Type B pancreatic cell (in vitro differentiated cells): ENCODE measurements around the gene ARMH3. TPM values are rescaled to one million over a fixed set of nuclear protein-coding genes. Genes with fewer than 3 reads are reported as not detected.
A peak's percentile ranks its signal among the peaks of the same experiment; 100 is the strongest.
"Not testable (repeated sequence)": the region's sequence is repeated elsewhere in the genome, so short reads cannot be mapped to it uniquely, and the experiment has no call there.

Experiments used
- DNase-seq: peaks from one replicate; pipeline ENCODE4 v3.0.0; 2021; ENCODE audit warnings: mixed read lengths; ENCODE audit not compliant: unreplicated experiment; ENCODE audit errors: extremely low spot score
- H3K27ac Mint-ChIP-seq: 2 replicates; pipeline ENCODE4 v1.8.0; 2021; ENCODE audit warnings: mild to moderate bottlenecking, mixed read lengths
- H3K27me3 Mint-ChIP-seq: 2 replicates; pipeline ENCODE4 v1.8.0; 2021; ENCODE audit warnings: mixed read lengths
- H3K36me3 Mint-ChIP-seq: 2 replicates; pipeline ENCODE4 v1.8.0; 2021; ENCODE audit warnings: mixed read lengths
- H3K4me1 Mint-ChIP-seq: one replicate; pipeline ENCODE4 v1.8.0; 2021; ENCODE audit warnings: mixed read lengths; ENCODE audit not compliant: unreplicated experiment
- H3K4me3 Mint-ChIP-seq: 2 replicates; pipeline ENCODE4 v1.8.0; 2021; ENCODE audit warnings: mild to moderate bottlenecking, mixed read lengths
- H3K9me3 Mint-ChIP-seq: 2 replicates; pipeline ENCODE4 v1.8.0; 2021; ENCODE audit warnings: mixed read lengths
- total RNA-seq: library from RNA; stranded (reverse); gene quantifications from 2 replicates; pipeline ENCODE4 v1.2.1, GENCODE V29; 2021; ENCODE audit warnings: low replicate concordance
- TF ChIP-seq, protein P1 (sequence below): fragments of 200-600 bp; sonication (generic); conservative IDR thresholded peaks from 2 replicates; pipeline ENCODE4 v1.5.0; 2021; ENCODE audit warnings: antibody characterized with exemption, mild to moderate bottlenecking

Gene ARMH3
- total RNA-seq, 1 donor from 2014 or later: 22.2 TPM

GRCh38 chr10:102064503-102064867 lies 8.5 kb upstream of the ARMH3 start:
- DNase-seq: no peak
- Mint-ChIP-seq H3K9me3 (no peaks in the 10 kb centered on the region), H3K27ac (peak overlapping the region; percentile 80), H3K27me3 (peaks cover 17% of the 10 kb centered on the region), H3K4me3 (peak overlapping the region; percentile 84), H3K36me3 (no peaks in the 10 kb centered on the region), H3K4me1 (no peaks in the 10 kb centered on the region)
- TF ChIP-seq, protein P1, sequence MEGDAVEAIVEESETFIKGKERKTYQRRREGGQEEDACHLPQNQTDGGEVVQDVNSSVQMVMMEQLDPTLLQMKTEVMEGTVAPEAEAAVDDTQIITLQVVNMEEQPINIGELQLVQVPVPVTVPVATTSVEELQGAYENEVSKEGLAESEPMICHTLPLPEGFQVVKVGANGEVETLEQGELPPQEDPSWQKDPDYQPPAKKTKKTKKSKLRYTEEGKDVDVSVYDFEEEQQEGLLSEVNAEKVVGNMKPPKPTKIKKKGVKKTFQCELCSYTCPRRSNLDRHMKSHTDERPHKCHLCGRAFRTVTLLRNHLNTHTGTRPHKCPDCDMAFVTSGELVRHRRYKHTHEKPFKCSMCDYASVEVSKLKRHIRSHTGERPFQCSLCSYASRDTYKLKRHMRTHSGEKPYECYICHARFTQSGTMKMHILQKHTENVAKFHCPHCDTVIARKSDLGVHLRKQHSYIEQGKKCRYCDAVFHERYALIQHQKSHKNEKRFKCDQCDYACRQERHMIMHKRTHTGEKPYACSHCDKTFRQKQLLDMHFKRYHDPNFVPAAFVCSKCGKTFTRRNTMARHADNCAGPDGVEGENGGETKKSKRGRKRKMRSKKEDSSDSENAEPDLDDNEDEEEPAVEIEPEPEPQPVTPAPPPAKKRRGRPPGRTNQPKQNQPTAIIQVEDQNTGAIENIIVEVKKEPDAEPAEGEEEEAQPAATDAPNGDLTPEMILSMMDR: no peak

- H3K4me1 Mint-ChIP-seq: peaks cover 5% of the 10 kb centered on the region
- H3K27me3 Mint-ChIP-seq: peaks cover 17% of the 10 kb centered on the region
- TF ChIP-seq, protein P1: no peak
- no peaks in the 10 kb centered on the region for H3K9me3 Mint-ChIP-seq
- H3K36me3 Mint-ChIP-seq: no peaks in the 10 kb centered on the region
- no peak overlapping the region for H3K4me3 Mint-ChIP-seq
- DNase-seq: no peak
- no peak overlapping the region for H3K27ac Mint-ChIP-seq
Observed at GRCh38 chr10:102059987-102060386, 4.0 kb upstream of the ARMH3 start.

DNA sequence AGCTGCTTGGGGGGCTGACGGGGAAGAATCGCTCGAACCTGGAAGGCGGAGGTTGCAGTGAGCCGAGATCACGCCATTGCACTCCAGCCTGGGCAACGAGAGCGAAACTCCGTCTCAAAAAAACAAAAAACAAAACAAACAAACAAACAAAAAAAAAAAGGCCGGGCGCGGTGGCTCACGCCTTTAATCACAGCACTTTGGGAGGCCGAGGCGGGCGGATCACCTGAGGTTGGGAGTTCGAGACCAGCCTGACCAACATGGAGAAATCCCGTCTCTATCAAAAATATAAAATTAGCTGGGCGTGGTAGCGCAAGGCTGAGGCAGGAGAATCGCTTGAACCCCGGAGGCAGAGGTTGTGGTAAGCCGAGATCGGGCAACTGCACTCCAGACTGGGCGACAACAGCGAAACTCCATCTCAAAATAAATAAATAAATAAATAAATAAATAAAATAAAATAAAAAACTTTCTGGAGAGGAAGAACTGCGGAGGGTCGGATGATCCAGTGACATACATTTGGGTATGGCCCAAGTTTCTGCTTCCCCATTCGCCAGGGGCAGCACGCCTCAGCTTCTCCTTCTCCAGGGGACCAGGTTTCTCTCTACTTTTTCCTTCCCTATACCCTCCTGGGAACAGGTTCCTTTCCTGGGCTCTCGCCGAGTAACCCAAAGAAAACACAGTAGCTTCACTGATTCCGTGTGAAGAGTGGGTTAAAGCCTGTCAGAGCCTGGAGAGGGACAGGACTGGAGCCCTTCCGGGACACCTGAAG lies 909 bp downstream of the ARMH3 start:
- H3K9me3 Mint-ChIP-seq, H3K36me3 Mint-ChIP-seq, H3K27me3 Mint-ChIP-seq, DNase-seq: not testable (repeated sequence)
- Mint-ChIP-seq H3K27ac (peak overlapping the region; percentile 90), H3K4me3 (peak overlapping the region; percentile 96), H3K4me1 (peaks cover 18% of the 10 kb centered on the region)

GRCh38 chr10:102046095-102046494 lies 9.9 kb downstream of the ARMH3 start:
- H3K27ac Mint-ChIP-seq: no peak overlapping the region
- H3K9me3 Mint-ChIP-seq: no peaks in the 10 kb centered on the region
- peaks cover 11% of the 10 kb centered on the region for H3K4me1 Mint-ChIP-seq
- peaks cover 3% of the 10 kb centered on the region for H3K36me3 Mint-ChIP-seq
- H3K27me3 Mint-ChIP-seq: no peaks in the 10 kb centered on the region
- TF ChIP-seq, protein P1: no peak
- no peak overlapping the region for H3K4me3 Mint-ChIP-seq
- no peak for DNase-seq

- no peak for DNase-seq
- Mint-ChIP-seq H3K27me3 (no peaks in the 10 kb centered on the region), H3K27ac (no peak overlapping the region), H3K36me3 (peaks cover 3% of the 10 kb centered on the region), H3K9me3 (no peaks in the 10 kb centered on the region), H3K4me1 (peaks cover 11% of the 10 kb centered on the region), H3K4me3 (no peak overlapping the region)
- TF ChIP-seq, protein P1: no peak
Observed at GRCh38 chr10:102045292-102045691, 10.7 kb downstream of the ARMH3 start.

DNA sequence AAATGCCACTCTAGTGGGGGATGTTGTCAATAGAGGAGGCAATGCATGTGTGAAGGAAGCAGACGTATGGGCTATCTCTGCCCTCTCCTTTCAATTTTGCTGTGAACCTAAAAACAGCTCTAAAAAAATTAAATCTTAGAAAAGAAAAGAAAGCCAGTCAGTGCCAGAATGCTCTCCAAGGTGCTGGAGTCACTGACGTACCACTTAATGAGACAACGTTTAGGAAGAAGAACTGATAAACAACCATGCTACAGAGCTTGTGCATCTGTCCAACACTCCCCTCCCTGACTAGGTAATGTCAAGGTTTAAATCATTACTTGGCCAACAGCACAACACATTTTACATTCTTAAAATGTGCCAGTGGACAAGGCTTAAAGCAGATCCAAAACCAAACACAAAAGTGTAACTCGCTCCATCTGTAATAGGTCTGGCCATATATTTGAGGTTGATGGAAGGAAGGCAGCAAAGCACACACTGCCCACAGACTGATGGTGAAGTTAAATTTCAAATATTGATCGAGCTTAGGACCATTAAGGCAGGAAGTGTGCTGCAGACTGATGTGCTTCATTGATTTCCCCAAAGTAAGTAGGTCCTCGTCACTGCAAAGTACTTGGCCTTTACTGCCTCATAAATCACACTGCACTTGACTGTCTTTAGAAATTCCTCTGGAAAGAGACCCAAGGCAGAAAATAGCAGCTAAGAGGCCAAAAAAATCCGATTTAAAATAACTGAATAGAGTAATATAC lies 15.5 kb downstream of the ARMH3 start:
- no peak overlapping the region for H3K4me3 Mint-ChIP-seq
- H3K36me3 Mint-ChIP-seq: peaks cover 8% of the 10 kb centered on the region
- H3K9me3 Mint-ChIP-seq: no peaks in the 10 kb centered on the region
- H3K4me1 Mint-ChIP-seq: peaks cover 7% of the 10 kb centered on the region
- DNase-seq: no peak
- H3K27me3 Mint-ChIP-seq: no peaks in the 10 kb centered on the region
- H3K27ac Mint-ChIP-seq: no peak overlapping the region
- TF ChIP-seq, protein P1: no peak
